GM20431 (cell line): ENCODE data around the gene AKAP8L.

Experiments
- in situ Hi-C: fragments of 300-500 bp; cut with MseI, MboI; formaldehyde crosslinking; loops from one replicate; pipeline ENCODE4 v1.15.0; 2020; ENCODE audit warnings: low sequenced_read_pairs; ENCODE audit not compliant: unreplicated experiment

The AKAP8L gene

DNA sequence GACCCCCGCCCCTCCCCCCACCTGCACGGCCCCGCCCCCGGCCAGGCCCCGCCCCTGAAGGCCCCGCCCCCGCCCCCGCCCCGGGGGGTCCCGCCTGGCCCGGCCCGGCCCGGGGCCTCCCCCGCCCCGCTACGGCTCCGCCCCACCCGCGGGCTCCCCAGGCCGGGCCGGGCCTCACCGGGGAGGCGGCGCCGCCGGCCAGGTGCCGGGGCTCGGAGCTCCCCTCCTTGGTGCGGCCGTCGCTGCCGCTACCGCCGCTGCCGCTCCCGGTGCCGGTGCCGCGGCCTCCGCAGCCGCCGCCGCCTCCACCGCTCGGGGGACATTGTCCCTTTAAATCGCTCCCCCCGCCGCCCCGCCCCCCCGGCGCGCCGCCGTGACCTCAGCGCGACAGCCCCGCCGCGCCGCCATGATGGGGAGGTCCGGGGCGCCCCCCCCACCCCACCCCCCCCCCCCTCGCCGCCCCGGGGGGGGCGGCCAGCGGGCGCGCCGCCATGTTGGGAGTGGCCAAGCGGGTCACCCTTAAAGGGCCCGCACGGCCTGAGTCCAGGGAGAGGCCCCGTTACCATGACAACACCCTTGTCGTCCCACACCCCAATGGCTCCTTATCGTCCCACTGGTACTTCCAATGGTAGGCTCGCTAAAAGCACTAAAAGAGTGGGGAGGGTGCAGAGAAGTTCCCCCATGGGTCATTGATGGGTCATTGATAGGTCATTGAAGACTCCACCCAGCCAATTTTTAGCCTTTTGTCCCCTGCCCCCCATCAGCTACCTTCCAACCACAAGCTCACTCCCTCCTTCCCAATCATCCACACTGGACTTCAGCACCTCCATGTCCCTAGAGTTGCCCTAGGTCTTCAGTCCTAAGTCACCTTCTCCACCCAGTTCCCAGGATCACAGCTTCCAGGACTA, 31.1 kb upstream of the AKAP8L start, which contains the start of gene WIZ:
WIZ (minus strand) TSS at position 337 of the 908 bp plus-strand sequence. CDS start 1,649 bp downstream, outside the sequence.
- in situ Hi-C loops = no loop called here

- in situ Hi-C loops = no loop called here
These were observed 30.2 kb upstream of the AKAP8L start for GRCh38 chr19:15448778-15449619.

DNA sequence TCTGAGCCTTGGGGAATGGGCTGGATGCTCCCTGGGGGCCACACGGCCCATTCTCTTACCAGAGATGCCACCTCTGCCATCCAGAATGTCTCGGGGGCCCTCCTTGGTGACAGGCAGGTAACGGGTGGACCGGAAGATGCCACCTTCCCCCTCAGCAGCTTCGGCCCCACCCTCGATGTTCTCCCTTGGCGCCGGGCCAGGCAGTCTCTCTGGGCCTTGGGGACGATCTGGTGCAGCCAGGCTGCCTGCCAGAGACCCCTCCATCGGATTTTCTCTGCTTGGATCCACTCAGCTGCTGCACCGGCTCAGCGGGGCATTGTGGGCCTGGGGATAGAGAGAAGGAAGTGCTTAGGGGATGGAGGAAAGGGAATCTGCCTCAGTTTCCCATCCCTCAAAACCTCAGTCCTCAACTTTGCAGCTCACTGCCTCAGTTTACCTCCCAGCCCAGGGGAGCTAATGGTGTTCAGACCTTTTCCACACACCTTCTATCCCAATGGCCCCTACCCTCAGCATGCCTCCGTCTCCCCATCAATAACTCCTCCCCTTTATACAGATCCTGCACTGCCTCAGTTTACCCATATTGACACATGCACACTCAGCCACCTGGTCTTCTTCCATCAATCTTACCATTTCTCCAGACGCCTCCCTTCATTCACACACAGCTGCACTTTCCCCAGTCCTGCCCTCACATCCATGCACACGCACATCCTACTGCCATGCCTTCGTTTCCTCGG, 29.4 kb upstream of the AKAP8L start:
- in situ Hi-C loops = no loop called here

GRCh38 chr19:15447057-15447456, 28.3 kb upstream of the AKAP8L start:
- in situ Hi-C loops = no loop called here

GRCh38 chr19:15445807-15446376, 27.1 kb upstream of the AKAP8L start:
- in situ Hi-C loops = no loop called here

- in situ Hi-C loops = no loop called here
These were observed 26.4 kb upstream of the AKAP8L start for GRCh38 chr19:15445227-15445605.

DNA sequence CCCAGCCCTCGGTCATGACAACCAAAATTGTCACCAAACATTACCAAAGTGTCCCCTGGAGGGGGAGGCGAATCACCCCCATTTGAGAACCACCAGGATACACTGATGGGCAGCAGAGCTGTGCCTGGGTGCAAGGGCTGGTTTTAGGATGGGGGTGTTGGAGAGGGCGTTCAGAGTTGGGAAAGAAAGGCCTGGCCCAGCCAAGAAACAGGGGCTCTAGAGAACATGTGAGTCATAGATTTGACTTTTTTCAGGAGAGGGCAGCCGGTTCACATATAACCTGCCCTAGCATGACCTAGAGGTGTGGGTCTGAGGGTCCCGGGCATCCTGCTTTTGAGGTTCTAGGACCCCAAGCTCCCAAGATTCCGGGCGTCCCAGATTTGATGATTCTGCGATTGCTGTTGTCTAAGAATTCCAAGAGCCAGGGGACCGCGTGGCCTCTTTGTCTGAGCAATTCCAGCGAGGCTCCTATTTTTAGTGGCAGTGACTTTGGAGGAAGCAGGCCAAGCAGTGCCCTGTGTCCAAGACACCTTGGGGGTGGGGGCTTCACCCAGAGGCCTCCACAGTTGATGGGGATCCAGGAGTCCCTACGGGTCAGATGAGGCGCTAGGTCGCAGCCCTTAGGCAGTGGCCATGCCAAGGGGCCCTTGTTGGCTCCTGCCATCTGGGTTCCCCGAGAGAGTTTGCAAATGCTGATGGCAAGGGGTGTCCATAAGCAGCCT, 25.9 kb upstream of the AKAP8L start:
- in situ Hi-C loops = no loop called here

- in situ Hi-C loops = no loop called here
These were observed 25.1 kb upstream of the AKAP8L start for GRCh38 chr19:15443838-15444237.

GRCh38 chr19:15443325-15443724, 24.5 kb upstream of the AKAP8L start:
- in situ Hi-C loops = no loop called here

DNA sequence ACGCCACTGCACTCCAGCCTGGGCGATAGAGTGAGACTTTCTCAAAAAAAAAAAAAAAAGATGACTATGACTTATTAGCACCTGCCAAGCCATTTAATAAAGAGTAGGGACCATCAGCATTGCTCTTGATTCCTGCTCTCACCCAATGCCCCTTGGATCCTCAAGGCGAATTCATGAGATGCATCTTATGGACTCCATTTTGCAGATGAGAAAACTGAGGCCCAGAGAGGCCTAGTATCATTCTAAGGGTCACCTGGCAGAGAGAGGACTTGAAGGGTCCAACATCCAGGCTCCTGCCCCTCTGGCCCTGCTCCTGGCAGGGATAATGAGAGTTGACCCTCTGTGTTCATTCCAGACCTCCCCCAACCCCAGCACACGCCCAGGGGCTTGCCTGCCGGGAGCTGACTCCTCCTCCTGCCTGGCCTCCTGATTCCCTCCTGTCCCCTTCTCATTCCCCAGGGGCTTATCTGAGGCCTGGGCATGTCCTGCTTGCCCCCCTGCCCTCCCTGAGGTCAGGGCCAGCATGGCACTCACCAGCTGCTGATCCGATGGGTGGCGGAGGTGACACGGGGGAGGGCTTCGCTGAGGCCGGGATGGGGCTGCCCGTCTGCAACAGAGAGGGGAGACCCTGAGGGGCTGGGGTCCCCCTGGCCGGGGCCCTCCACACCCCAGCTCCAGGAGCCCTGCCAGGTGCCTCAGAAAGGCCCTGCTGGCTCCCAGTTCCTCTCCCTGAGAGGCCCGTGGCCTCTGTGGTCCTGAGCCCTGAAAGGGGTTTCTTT, 23.5 kb upstream of the AKAP8L start:
- in situ Hi-C loops = no loop called here

DNA sequence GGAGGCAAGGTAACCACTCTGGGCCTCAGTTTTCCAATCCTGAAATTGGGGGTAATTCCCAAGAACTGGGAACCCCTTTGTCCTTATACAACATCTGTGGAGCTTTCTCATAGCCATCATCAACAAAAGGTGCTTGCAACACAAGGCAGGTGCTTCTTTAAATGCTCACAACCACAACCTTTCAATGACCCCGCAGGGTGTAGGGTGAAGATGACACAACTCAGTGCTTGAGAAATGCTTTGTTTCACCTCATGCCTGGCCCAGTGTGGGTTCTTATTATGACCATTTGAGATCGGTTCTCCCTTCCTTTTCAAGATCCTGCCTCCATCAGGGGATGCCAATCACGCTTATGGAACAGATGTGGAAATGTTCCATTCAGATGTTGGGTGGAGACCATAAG, 22.5 kb upstream of the AKAP8L start:
- in situ Hi-C loops = no loop called here

DNA sequence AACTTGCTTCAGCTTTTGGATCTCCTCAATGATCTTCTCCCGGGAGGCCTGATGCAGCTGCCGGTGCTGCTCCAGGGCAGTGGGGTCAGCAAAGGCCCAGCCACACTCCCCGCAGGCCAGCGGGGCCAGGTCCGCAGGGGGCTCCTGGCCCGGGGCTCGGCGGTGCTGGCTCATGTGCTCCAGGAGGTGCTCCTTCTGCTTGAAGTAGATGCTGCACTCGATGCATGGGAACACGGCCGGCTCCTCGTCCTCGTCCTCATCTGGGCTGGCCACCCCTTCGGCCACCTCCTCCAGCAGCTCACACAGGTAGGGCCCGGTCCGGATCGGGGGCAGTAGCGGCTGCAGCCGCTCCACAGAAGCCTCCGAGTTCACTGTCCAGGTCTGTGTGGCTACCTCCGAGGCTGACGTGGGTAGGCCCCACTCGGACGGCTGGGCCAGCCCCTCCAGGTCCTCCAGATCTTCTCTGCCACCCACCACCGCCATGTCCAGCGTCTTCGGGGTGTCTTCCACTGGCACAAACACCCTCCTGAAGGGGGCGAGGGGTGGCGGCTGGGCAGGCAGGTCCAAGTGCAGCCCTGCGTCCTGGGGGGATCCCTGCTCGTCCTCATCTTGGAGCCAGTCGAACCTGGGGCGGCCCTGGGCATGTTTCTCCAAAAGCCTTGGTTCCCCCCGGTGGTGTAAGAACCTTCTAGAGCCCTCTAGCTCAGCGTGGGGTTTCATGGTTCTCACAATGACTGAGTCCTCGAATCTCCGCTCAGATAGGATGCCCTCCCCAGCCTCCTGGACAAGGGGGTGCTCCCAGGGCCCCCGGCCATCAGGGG, 21.2 kb upstream of the AKAP8L start:
- in situ Hi-C loops = no loop called here

GRCh38 chr19:15439078-15439799, 20.5 kb upstream of the AKAP8L start:
- in situ Hi-C loops = no loop called here

DNA sequence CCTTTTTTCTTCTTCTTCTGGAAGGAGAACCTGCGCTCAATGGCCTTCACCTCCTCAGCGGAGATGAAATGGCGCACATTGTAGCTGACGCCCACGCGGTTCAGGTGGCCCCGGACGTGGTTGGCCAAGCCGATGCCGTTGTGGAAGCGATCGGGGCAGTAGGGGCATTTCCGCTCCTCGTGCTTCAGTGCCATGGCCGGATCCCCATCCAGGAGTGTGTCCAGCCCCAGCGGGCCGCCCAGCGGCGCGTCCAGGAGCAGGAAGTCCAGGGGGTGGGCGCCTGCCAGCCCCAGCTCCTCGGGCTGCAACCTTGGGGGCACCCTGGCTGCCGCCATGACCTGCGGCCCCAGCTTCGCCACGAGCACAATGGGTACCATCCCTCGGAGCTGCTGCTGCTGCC, 19.8 kb upstream of the AKAP8L start:
- in situ Hi-C loops = no loop called here

DNA sequence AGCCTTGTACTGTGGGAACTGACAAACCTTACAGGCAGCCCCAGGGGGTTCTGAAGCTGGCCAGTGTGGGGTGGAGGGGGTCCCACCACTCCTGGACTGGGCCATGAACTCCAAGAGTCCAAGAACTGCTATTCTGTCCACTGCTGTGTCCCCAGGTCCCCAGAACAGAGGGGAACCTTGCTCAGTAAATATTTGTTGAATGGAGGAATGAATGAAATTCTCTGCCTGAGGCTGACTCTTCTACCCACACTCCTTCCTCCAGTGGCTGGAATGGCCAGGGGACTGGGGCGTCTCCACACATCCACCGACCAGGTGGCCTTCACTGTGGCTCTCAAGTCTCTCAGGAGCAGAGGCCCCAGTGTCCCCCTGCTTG, 19.3 kb upstream of the AKAP8L start:
- in situ Hi-C loops = no loop called here

DNA sequence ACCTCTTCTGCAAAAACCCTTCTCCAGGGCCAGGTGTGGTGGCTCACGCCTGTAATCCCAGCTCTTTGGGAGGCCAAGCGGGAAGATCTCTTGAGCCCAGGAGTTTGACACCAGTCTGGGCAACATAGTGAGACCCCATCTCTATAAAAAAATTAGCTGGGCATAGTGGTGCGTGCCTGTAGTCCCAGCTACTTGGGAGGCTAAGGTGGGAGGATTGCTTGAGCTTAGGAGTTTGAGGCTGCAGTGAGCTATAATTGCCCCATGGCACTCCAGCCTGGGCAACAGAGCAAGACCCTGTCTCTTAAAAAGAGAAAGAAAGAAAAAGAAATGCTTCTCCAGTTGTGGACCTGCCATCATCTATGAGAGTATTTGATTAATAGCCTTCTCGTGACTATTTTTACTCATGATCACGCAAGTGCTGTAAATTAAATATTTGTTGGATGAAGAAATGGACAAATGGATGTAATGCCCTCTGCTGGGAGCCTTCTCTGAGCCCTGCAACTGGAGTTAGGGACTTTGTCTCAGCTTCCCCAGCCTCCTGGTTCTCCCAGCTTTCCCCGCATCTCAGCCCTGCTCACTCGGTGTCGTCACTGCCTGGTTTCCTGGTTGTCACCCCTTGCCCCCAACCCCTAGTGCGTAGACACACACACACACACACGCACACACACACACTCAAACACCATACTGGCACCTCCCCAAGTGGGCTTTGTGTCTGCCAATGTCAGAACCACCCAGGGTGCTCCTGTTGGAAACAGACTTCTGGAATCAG, 18.8 kb upstream of the AKAP8L start:
- in situ Hi-C loops = no loop called here

- in situ Hi-C loops = no loop called here
These were observed 18.0 kb upstream of the AKAP8L start for GRCh38 chr19:15436826-15437110.
